HepG2 (cell line): ENCODE data around the gene MSI2. TPM values are rescaled to one million over a fixed set of nuclear protein-coding genes. Genes with fewer than 3 reads are reported as not detected.
A peak's percentile ranks its signal among the peaks of the same experiment; 100 is the strongest.

Experiments
- ATAC-seq: fragments of 200-7000 bp; cut with Tn5 transposase; 3 replicates; pipeline ENCODE4 v1.9.1; 2020; ENCODE audit warnings: mild to moderate bottlenecking, moderate library complexity
- BruUV-seq: library from RNA; stranded (reverse); fragments of 400-500 nt; replicated peaks from 2 replicates; lab custom pipeline; 2021; lab: Mats Ljungman, UMichigan
- CTCF ChIA-PET: fragments of 300-600 bp; formaldehyde crosslinking; extraction: SDS; loops from one replicate; lab custom pipeline; 2021; ENCODE audit warnings: low total read pairs, inconsistent platforms, low intra/inter-chr PET ratio; lab: Yijun Ruan, JAX
- POLR2A ChIA-PET: fragments of 350-600 bp; sonication (Branson Sonifier 250); formaldehyde crosslinking; loops from one replicate; lab custom pipeline; 2020; ENCODE audit warnings: antibody characterized with exemption, inconsistent platforms; lab: Yijun Ruan, JAX
- DNase-seq: peaks from one replicate; pipeline ENCODE4 v3.0.0-alpha.2; 2015; ENCODE audit warnings: low spot score
- FAIRE-seq: peaks from 3 replicates; lab custom pipeline; 2011; peaks lifted over from hg19 to GRCh38; lab: Jason Lieb, UNC
- H2AFZ ChIP-seq: one replicate; pipeline ENCODE4 v1.6.1; 2011; ENCODE audit warnings: low read length, inconsistent platforms
- H3K27ac ChIP-seq: fragments of 300-600 bp; 3 replicates; pipeline ENCODE4 v1.8.0; 2011; ENCODE audit warnings: mixed run types, mild to moderate bottlenecking, mixed read lengths, low read length, inconsistent platforms; ENCODE audit not compliant: insufficient read depth; ENCODE audit errors: extremely low read length
- H3K27me3 ChIP-seq, 2 experiments: fragments of 200-600 bp in 1 of 2; 2 replicates in 1 of 2; 3 replicates in 1 of 2; pipeline versions ENCODE4 v1.6.0 to v1.8.0; 2011; ENCODE audit warnings: low read length in 2 of 2, mild to moderate bottlenecking in 2 of 2, moderate library complexity in 2 of 2, inconsistent platforms in 1 of 2; ENCODE audit not compliant: insufficient read depth in 2 of 2, control insufficient read depth in 1 of 2
- H3K36me3 ChIP-seq, 2 experiments: fragments of 200-600 bp in 1 of 2; replicated peaks in 1 of 2; 2 replicates in 1 of 2; 3 replicates in 1 of 2; pipeline versions ENCODE4 v1.5.1 to v1.8.0; 2011; ENCODE audit warnings: low read length in 2 of 2, inconsistent platforms in 1 of 2; ENCODE audit not compliant: insufficient read depth in 2 of 2, control insufficient read depth in 1 of 2
- H3K4me1 ChIP-seq: 2 replicates; pipeline ENCODE4 v1.5.1; 2012; ENCODE audit warnings: low read length, inconsistent platforms; ENCODE audit not compliant: insufficient read depth
- H3K4me2 ChIP-seq: 2 replicates; pipeline ENCODE4 v1.6.0; 2011; ENCODE audit warnings: low read depth, low read length, inconsistent platforms
- H3K4me3 ChIP-seq, 3 experiments: fragments of 200-600 bp in 1 of 3; sonication (generic), shearing (Covaris generic) in 1 of 3; replicated peaks in 1 of 3; 2 replicates each; pipeline ENCODE4 v1.5.1; 2011 to 2016; ENCODE audit warnings: low read length in 3 of 3, inconsistent platforms in 2 of 3, low read depth in 2 of 3, mild to moderate bottlenecking in 2 of 3, control low read depth in 1 of 3, mixed read lengths in 1 of 3; ENCODE audit not compliant: insufficient read depth in 1 of 3
- H3K79me2 ChIP-seq: one replicate; pipeline ENCODE4 v1.6.1; 2011; ENCODE audit warnings: low read length, inconsistent platforms; ENCODE audit not compliant: insufficient read depth
- H3K9ac ChIP-seq: 2 replicates; pipeline ENCODE4 v1.6.0; 2011; ENCODE audit warnings: mild to moderate bottlenecking, low read depth, low read length, inconsistent platforms; ENCODE audit not compliant: insufficient read depth
- H3K9me3 ChIP-seq: 2 replicates; pipeline ENCODE4 v1.5.1; 2012; ENCODE audit warnings: mild to moderate bottlenecking, low read length
- H4K20me1 ChIP-seq: 2 replicates; pipeline ENCODE4 v1.6.0; 2011; ENCODE audit warnings: inconsistent platforms, mild to moderate bottlenecking, low read length, moderate library complexity; ENCODE audit not compliant: insufficient read depth
- EED ChIP-seq: sonication (generic); formaldehyde crosslinking; IDR thresholded peaks from 2 replicates; pipeline ENCODE4 v1.5.0; 2020; ENCODE audit warnings: mild to moderate bottlenecking, missing genetic modification reagents
- FOSL1 ChIP-seq: sonication (generic); formaldehyde crosslinking; IDR thresholded peaks from 2 replicates; pipeline ENCODE4 v1.9.0; 2021; ENCODE audit warnings: missing genetic modification reagents, borderline replicate concordance
- KMT2A ChIP-seq: sonication (generic); formaldehyde crosslinking; IDR thresholded peaks from 2 replicates; pipeline ENCODE4 v1.4.0; 2020; ENCODE audit warnings: missing genetic modification reagents
- MTF2 ChIP-seq: sonication (generic); formaldehyde crosslinking; IDR thresholded peaks from 2 replicates; pipeline ENCODE4 v1.5.0; 2020; ENCODE audit warnings: missing genetic modification reagents, borderline replicate concordance
- RBM22 ChIP-seq: fragments of 200-400 bp; formaldehyde crosslinking; optimal IDR thresholded peaks from 2 replicates; pipeline ENCODE3; 2017; ENCODE audit warnings: mild to moderate bottlenecking, low read length, moderate library complexity
- SIX4 ChIP-seq: sonication (generic); formaldehyde crosslinking; IDR thresholded peaks from 2 replicates; pipeline ENCODE4 v1.4.0; 2020; ENCODE audit warnings: missing genetic modification reagents
- ZMYM4 ChIP-seq: sonication (generic); formaldehyde crosslinking; IDR thresholded peaks from 2 replicates; pipeline ENCODE4 v1.8.1; 2023; ENCODE audit warnings: mild to moderate bottlenecking, missing genetic modification reagents
- ZNF326 ChIP-seq: sonication (generic); formaldehyde crosslinking; IDR thresholded peaks from 2 replicates; pipeline ENCODE4 v1.4.0; 2020; ENCODE audit warnings: missing genetic modification reagents, borderline replicate concordance
- ZNF333 ChIP-seq: sonication (generic); formaldehyde crosslinking; IDR thresholded peaks from 2 replicates; pipeline ENCODE4 v1.4.0; 2020; ENCODE audit warnings: mild to moderate bottlenecking, missing genetic modification reagents, borderline replicate concordance
- ZNF335 ChIP-seq: sonication (generic); formaldehyde crosslinking; IDR thresholded peaks from 2 replicates; pipeline ENCODE4 v1.4.0; 2020; ENCODE audit warnings: missing genetic modification reagents
- ZNF570 ChIP-seq: sonication (generic); formaldehyde crosslinking; IDR thresholded peaks from 2 replicates; pipeline ENCODE4 v1.4.0; 2020; ENCODE audit warnings: mild to moderate bottlenecking, missing genetic modification reagents, borderline replicate concordance
- ZNF629 ChIP-seq: sonication (generic); formaldehyde crosslinking; conservative IDR thresholded peaks from 2 replicates; pipeline ENCODE4 v1.5.0; 2020; ENCODE audit warnings: missing genetic modification reagents
- ZNF703 ChIP-seq: sonication (generic); formaldehyde crosslinking; IDR thresholded peaks from 2 replicates; pipeline ENCODE4 v1.5.1; 2020; ENCODE audit warnings: missing genetic modification reagents, mild to moderate bottlenecking, moderate library complexity, borderline replicate concordance
- ZNF790 ChIP-seq: sonication (generic); formaldehyde crosslinking; IDR thresholded peaks from 2 replicates; pipeline ENCODE4 v1.8.0; 2022; ENCODE audit warnings: missing genetic modification reagents, mild to moderate bottlenecking, borderline replicate concordance
- WGBS: methylation state at CpG from one replicate; pipeline ENCODE4 v1.1.6; 2017; ENCODE audit warnings: low lambda C conversion rate; 5-methylcytosine and 5-hydroxymethylcytosine counted together
- in situ Hi-C: cut with HindIII; loops from 2 replicates; pipeline ENCODE4 v1.10.0; 2017; ENCODE audit warnings: low pct_unique_long_range_greater_than_20kb; ENCODE audit not compliant: extremely low pct_ligation_motif_present
- intact Hi-C: fragments of 100-400 bp; cut with micrococcal nuclease; formaldehyde crosslinking; loops from one replicate; pipeline ENCODE4 v1.10.0; 2022; ENCODE audit not compliant: unreplicated experiment
- polyA plus RNA-seq, 8 experiments: library from polyadenylated mRNA; depleted of rRNA in 3 of 8; stranded (reverse) in 7 of 8; unstranded in 1 of 8; fragments of >200 nt; fragmentation: Illumina TruSeq in 4 of 8; extraction: Trizol in 4 of 8; gene quantifications; 2 replicates each; pipeline versions ENCODE4 v1.2.1 to v1.2.3, GENCODE V29; 2011 to 2016; ENCODE audit warnings: low read depth in 4 of 8, missing spikeins in 1 of 8, mixed read lengths in 1 of 8; ENCODE audit not compliant: insufficient read depth in 1 of 8
- total RNA-seq, 5 experiments: library from RNA; depleted of rRNA; stranded (reverse); fragments of >200 nt; fragmentation: Illumina TruSeq; extraction: Trizol; gene quantifications; 2 replicates each; pipeline ENCODE4 v1.2.3, GENCODE V29; 2016; ENCODE audit warnings: low read depth in 1 of 5

The MSI2 gene
- total and polyA plus RNA-seq, 2 of the 13 experiments (the other 11 are each of a cell fraction or from before 2014, with no cell fraction given) = 77.5 to 78.4 TPM

DNA sequence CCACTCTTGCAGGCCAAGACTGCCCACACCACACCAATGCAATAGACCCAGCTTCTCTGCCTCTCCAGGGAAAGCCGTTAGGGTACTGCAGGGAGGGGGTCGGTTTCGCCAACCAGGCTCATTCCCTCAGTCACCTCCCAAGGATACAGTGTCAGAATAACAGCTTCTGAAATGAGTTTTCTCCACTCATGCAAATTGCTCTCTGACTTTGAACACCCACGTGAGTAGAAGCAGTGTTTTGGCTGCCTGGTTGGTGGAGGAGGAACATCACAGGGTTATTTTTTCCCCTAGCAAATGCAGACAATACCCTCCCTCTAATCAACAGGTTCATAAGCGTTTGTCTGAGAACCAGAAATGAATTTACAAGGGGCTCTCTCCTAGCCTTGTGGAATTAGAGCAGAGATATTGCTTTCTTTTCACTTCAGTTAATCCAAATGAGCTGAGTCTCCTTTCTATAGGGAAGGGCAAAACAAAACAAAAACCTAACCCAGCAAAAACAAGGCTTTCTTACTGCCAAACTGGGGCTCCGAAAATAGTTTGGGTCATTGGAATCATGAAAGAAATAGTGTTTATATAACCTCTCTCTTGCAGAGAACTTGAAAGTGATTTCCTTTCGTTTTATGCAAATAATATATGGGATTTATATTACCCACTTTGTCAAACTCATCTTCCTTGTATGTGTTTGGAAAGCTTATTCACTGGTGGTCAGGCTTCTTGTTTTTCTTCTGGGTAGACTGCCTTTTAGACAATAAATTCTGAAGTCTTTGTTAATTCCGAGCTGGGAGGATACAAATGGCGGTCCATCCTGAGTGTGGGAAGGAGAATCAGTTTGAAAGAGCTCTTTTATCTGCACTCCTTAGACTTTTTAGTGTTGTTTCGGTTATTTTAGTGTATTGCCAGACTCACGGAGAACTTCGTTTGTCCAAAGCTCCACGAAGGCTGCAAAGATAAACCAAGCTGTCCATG lies 229.9 kb downstream of the MSI2 start (continued):
- TF ChIP-seq ZNF570 (no peak), ZNF703 (CRISPR knock-in tag) (no peak), ZNF326 (no peak), MTF2 (CRISPR knock-in tag) (no peak), SIX4 (CRISPR knock-in tag) (no peak), KMT2A (CRISPR knock-in tag) (no peak), ZNF335 (CRISPR knock-in tag) (no peak), ZNF790 (CRISPR knock-in tag) (no peak), FOSL1 (CRISPR knock-in tag) (no peak)

GRCh38 chr17:57486882-57487301 lies 230.6 kb downstream of the MSI2 start:
- Histone ChIP-seq H2AFZ (no peak overlapping the region), H3K9me3 (no peaks in the 10 kb centered on the region), H3K36me3 (peaks cover 6 to 16% of the 10 kb centered on the region in 2 experiments; a peak in 4 of 5 replicates), H3K79me2 (peaks cover 13% of the 10 kb centered on the region), H3K27me3 (no peaks in the 10 kb centered on the region), H3K4me2 (no peak overlapping the region), H4K20me1 (no peaks in the 10 kb centered on the region; the same call in 1 of the 2 replicates), H3K4me1 (peaks cover 9% of the 10 kb centered on the region), H3K4me3 (no peak overlapping the region), H3K27ac (no peak overlapping the region), H3K9ac (no peak overlapping the region)
- DNase-seq (no peak), FAIRE-seq (no peak), ATAC-seq (no peak)
- BruUV-seq = no TSS peak
- intact Hi-C loops = no loop called here
- ChIA-PET CTCF (no interaction called here), POLR2A (no interaction called here)
- WGBS = 100% methylated on average over 4 of the region's 4 CpGs
- in situ Hi-C loops = no loop called here
- TF ChIP-seq ZNF629 (CRISPR knock-in tag) (no peak), ZMYM4 (no peak), ZNF333 (CRISPR knock-in tag) (no peak), EED (CRISPR knock-in tag) (no peak), RBM22 (peak; percentile 18)
